ENCODE results near the gene RUBCN. TPM values are rescaled to one million over a fixed set of nuclear protein-coding genes. Genes with fewer than 3 reads are reported as not detected.
"Not testable (repeated sequence)": the region's sequence is repeated elsewhere in the genome, so short reads cannot be mapped to it uniquely, and the experiment has no call there.

The RUBCN gene
- total RNA-seq, 4 donors from 2014 or later = 45.7 to 76.7 (median 69.8) TPM

DNA sequence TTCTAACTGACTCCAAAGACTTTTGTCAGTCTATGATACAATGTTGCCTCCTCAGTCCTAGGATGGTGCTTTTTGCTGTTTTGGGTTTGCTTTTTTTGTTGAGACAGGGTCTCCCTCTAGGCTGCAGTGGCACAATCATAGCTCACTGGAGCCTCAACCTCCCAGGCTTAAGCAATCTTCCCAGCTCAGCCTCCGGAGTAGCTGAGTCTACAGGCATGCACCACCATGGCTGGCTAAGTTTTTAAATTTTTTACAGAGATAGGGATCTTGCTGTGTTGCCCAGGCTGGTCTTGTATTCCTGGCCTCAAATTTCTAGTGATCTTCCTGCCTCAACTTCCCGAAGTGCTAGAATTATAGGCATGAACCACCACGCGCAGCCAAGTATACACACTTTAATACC, 22.5 kb downstream of the RUBCN start:
- intact Hi-C loops (cut with DNase I) = loop anchor here (5.0 kb wide), 1 partner anchor 38 kb away; no protein-coding TSS in a partner anchor
- TF ChIP-seq POLR2A (IDR thresholded peaks at IDR 0.05; ENCODE audit: low read depth) (no peak), POLR2AphosphoS5 (IDR thresholded peaks at IDR 0.05) (no peak)
- TF ChIP-seq, protein P1, sequence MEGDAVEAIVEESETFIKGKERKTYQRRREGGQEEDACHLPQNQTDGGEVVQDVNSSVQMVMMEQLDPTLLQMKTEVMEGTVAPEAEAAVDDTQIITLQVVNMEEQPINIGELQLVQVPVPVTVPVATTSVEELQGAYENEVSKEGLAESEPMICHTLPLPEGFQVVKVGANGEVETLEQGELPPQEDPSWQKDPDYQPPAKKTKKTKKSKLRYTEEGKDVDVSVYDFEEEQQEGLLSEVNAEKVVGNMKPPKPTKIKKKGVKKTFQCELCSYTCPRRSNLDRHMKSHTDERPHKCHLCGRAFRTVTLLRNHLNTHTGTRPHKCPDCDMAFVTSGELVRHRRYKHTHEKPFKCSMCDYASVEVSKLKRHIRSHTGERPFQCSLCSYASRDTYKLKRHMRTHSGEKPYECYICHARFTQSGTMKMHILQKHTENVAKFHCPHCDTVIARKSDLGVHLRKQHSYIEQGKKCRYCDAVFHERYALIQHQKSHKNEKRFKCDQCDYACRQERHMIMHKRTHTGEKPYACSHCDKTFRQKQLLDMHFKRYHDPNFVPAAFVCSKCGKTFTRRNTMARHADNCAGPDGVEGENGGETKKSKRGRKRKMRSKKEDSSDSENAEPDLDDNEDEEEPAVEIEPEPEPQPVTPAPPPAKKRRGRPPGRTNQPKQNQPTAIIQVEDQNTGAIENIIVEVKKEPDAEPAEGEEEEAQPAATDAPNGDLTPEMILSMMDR (IDR thresholded peaks at IDR 0.05) = no peak
- Histone ChIP-seq H3K27me3 (no peaks in the 10 kb centered on the region), H3K27ac (replicated peaks in 1 of 4) (peak overlapping the region in 3 of 4 donors; percentile 89 to 92 (median 89)), H3K36me3 (peaks cover 0 to 34% (median 16%) of the 10 kb centered on the region in 4 donors), H3K4me1 (peaks cover 19 to 29% (median 23%) of the 10 kb centered on the region in 4 donors), H3K9me3 (no peaks in the 10 kb centered on the region), H3K4me3 (no peak overlapping the region)
- DNase-seq (ENCODE audit: extremely low spot score) = no peak
- WGBS = 100% methylated on average over 4 of the region's 4 CpGs

DNA sequence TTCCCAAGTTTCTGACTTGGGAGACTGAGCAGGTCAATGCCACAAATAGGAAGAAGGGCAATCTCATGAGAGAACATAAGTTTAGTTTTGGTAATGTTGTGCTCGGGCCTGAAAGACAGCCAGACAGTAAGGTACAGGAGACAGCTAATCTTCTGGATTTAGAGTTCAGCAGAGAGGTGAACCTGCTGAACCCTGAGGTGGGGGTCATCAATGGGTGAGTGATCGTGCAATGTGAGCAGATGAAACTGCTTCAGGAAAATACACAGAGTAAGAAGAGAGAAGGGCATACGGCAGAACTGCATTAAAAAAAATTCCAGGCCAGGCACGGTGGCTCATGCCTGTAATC, 23.3 kb downstream of the RUBCN start:
- intact Hi-C loops (cut with DNase I) = loop anchor here (5.0 kb wide), 1 partner anchor 39 kb away; no protein-coding TSS in a partner anchor
- Histone ChIP-seq H3K27ac (replicated peaks in 1 of 4) (peak overlapping the region; percentile 87 to 92 (median 89)), H3K9me3 (no peaks in the 10 kb centered on the region), H3K36me3 (peaks cover 0 to 39% (median 16%) of the 10 kb centered on the region in 4 donors), H3K4me1 (peaks cover 19 to 29% (median 23%) of the 10 kb centered on the region in 4 donors), H3K4me3 (no peak overlapping the region), H3K27me3 (no peaks in the 10 kb centered on the region)
- 75% methylated on average over 4 of the region's 4 CpGs for WGBS
- DNase-seq (ENCODE audit: extremely low spot score) = no peak
- TF ChIP-seq EP300 (IDR thresholded peaks at IDR 0.05) (no peak), POLR2A (IDR thresholded peaks at IDR 0.05; ENCODE audit: low read depth) (no peak), POLR2AphosphoS5 (IDR thresholded peaks at IDR 0.05) (no peak)
- TF ChIP-seq, protein P1 (IDR thresholded peaks at IDR 0.05) = no peak

DNA sequence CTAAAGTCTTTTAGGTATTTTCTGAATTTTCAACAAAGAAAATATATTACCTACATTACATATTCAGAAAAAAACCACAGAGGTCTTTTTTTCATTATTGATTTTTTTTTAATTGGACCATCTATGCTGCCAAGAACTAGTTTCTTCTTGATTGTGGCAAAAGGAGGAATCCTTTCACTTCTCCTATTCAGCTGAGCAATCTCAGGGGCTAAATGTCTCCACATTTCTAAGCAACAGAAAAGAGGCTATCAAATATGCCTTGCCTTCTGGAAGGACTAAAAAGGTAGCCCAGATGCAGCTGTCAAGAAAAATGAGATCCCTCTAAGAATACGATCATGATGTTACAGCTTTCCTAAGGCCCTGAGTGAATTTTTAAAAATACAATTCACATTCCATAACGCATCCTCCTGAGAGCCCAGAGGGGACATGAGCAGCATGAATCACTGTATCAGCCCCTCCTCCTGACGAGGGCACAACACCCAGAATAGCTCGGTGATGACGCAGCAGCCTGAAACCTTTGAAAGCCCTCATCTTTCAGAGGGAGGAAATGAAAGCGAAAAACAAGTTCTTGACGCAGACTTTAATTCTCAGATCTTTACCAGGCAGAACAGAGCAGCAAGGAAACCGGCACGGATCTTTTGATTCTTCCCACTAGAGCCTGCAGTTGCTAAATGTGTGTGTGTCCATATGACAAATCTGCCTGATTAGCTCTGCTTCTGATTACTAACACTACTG, 24.6 kb downstream of the RUBCN start:
- WGBS = 0% methylated on average over 9 of the region's 9 CpGs
- intact Hi-C loops (cut with DNase I) = loop anchor here (5.0 kb wide), 1 partner anchor 40 kb away; no protein-coding TSS in a partner anchor
- Histone ChIP-seq H3K4me1 (peaks cover 19 to 29% (median 23%) of the 10 kb centered on the region in 4 donors), H3K9me3 (no peaks in the 10 kb centered on the region), H3K4me3 (peak overlapping the region; percentile 40 to 55 (median 52)), H3K27me3 (no peaks in the 10 kb centered on the region), H3K27ac (replicated peaks in 1 of 4) (peak overlapping the region; percentile 87 to 92 (median 89)), H3K36me3 (peaks cover 0 to 36% (median 12%) of the 10 kb centered on the region in 4 donors)
- TF ChIP-seq EP300 (IDR thresholded peaks at IDR 0.05) (no peak), POLR2AphosphoS5 (IDR thresholded peaks at IDR 0.05) (peak; percentile 86 to 94)
- DNase-seq (ENCODE audit: extremely low spot score) = peak; percentile 96

DNA sequence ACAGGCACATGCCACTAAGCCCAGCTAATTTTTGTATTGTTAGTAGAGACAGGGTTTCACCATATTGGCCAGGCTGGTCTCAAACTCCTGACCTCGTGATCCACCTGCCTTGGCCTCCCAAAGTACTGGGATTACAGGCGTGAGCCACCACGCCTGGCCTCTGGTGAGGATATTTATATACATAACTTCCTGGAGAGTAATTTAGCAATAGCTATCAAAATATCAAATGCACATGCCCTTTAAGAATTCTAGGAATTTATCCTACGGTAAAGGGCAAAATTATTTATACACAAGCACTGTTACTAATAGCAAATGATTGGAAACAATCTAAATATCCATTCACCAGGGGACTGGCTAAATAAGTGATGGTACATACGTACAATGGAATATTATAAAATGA, 25.7 kb downstream of the RUBCN start:
- H3K27me3 ChIP-seq; H3K9me3 ChIP-seq; H3K4me3 ChIP-seq; DNase-seq (ENCODE audit: extremely low spot score): not testable (repeated sequence)
- WGBS = 80% methylated on average over 5 of the region's 5 CpGs
- peaks cover 19 to 29% (median 23%) of the 10 kb centered on the region in 4 donors for H3K4me1 ChIP-seq
- intact Hi-C loops (cut with DNase I) = loop anchor here (5.0 kb wide), 1 partner anchor 41 kb away; no protein-coding TSS in a partner anchor
- H3K36me3 ChIP-seq = peaks cover 0 to 32% (median 6%) of the 10 kb centered on the region in 4 donors
- peak overlapping the region; percentile 87 to 92 (median 89) for H3K27ac ChIP-seq (replicated peaks in 1 of 4)

DNA sequence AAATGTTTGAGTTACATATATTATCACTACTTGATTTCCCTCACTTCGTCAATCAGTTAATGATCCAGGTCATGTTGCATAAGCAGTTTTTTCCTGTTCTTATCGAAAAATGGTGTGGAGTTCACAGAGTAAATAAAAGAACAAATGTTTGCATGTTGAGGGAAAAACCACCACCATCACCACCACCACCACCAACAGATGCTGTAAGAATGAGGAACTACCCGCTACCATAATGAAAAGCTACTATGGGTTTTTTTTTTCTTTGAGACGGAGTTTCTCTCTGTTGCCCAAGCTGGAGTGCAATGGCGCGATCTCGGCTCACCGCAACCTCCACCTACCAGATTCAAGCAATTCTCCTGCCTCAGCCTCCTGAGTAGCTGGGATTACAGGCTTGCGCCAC, 27.6 kb downstream of the RUBCN start:
- H3K4me1 ChIP-seq = peaks cover 19 to 29% (median 23%) of the 10 kb centered on the region in 4 donors
- H3K27ac ChIP-seq (replicated peaks in 1 of 4) = no peak overlapping the region
- peaks cover 6 to 32% (median 15%) of the 10 kb centered on the region in 4 donors for H3K36me3 ChIP-seq
- no peak for DNase-seq (ENCODE audit: extremely low spot score)
- no peaks in the 10 kb centered on the region for H3K27me3 ChIP-seq
- 88% methylated on average over 9 of the region's 9 CpGs for WGBS
- no peaks in the 10 kb centered on the region for H3K9me3 ChIP-seq
- no peak for TF ChIP-seq EP300 (IDR thresholded peaks at IDR 0.05)
- intact Hi-C loops (cut with DNase I) = no loop called here
- H3K4me3 ChIP-seq = no peak overlapping the region

DNA sequence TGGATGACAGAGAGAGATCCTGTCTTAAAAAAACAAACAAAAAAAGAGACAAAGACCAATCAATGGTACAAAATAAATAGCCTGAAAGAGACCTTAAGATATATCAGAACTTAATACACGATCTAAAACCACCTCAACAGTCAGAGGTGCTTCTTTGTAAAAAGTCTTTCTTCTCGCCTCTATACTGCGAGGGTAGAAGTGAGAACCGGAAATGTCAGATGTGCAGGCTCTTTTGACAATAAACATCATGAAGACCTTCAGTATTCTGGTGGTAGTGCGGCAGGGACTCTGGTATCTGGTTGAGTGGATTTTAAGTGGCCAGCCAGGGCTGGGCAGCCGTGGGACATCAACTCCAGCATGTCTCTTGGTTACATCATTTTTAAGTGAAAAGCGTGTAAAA, 30.0 kb downstream of the RUBCN start:
- H3K27ac ChIP-seq (replicated peaks in 1 of 4) = no peak overlapping the region
- peaks cover 25 to 56% (median 39%) of the 10 kb centered on the region in 4 donors for H3K36me3 ChIP-seq
- H3K9me3 ChIP-seq = no peaks in the 10 kb centered on the region
- WGBS = 93% methylated on average over 7 of the region's 7 CpGs
- peaks cover under 1 to 9% (median 4%) of the 10 kb centered on the region in 4 donors for H3K4me1 ChIP-seq
- intact Hi-C loops (cut with DNase I) = no loop called here
- no peak overlapping the region for H3K4me3 ChIP-seq
- no peak for TF ChIP-seq POLR2A (IDR thresholded peaks at IDR 0.05; ENCODE audit: low read depth)
- TF ChIP-seq, protein P1 (IDR thresholded peaks at IDR 0.05) = no peak
- TF ChIP-seq EP300 (IDR thresholded peaks at IDR 0.05) = no peak
- TF ChIP-seq POLR2AphosphoS5 (IDR thresholded peaks at IDR 0.05) = no peak
- no peak for DNase-seq (ENCODE audit: extremely low spot score)
- no peaks in the 10 kb centered on the region for H3K27me3 ChIP-seq

Measured in esophagus muscularis mucosa (tissue), 4 donors.